Osteoblast (primary cell): ENCODE measurements around the gene SLC25A33. TPM values are rescaled to one million over a fixed set of nuclear protein-coding genes. Genes with fewer than 3 reads are reported as not detected.
"Not testable (repeated sequence)": the region's sequence is repeated elsewhere in the genome, so short reads cannot be mapped to it uniquely, and the experiment has no call there.

ENCODE experiments used
- DNase-seq: peaks from one replicate; pipeline ENCODE4 v3.0.0; 2011; ENCODE audit warnings: low spot score, mixed read lengths; ENCODE audit not compliant: insufficient read length; ENCODE audit errors: missing footprints
- H2AFZ ChIP-seq: 2 replicates; pipeline ENCODE4 v1.6.0; 2011; ENCODE audit warnings: mild to moderate bottlenecking, low read length
- H3K27ac ChIP-seq: 2 replicates; pipeline ENCODE4 v1.5.1; 2011; ENCODE audit warnings: mild to moderate bottlenecking, low read depth, low read length, moderate library complexity
- H3K27me3 ChIP-seq: 2 replicates; pipeline ENCODE4 v1.6.0; 2012; ENCODE audit warnings: mild to moderate bottlenecking, control low read depth, inconsistent platforms, low read length, moderate library complexity; ENCODE audit not compliant: insufficient read depth
- H3K36me3 ChIP-seq: 2 replicates; pipeline ENCODE4 v1.5.1; 2011; ENCODE audit warnings: mild to moderate bottlenecking, low read length, control low read depth, moderate library complexity; ENCODE audit not compliant: insufficient read depth
- H3K4me1 ChIP-seq: 2 replicates; pipeline ENCODE4 v1.5.1; 2011; ENCODE audit warnings: mild to moderate bottlenecking, low read length, control low read depth, moderate library complexity; ENCODE audit not compliant: insufficient read depth
- H3K4me2 ChIP-seq: 2 replicates; pipeline ENCODE4 v1.6.0; 2011; ENCODE audit warnings: mild to moderate bottlenecking, low read length; ENCODE audit not compliant: insufficient read depth
- H3K4me3 ChIP-seq: fragments of 200-600 bp; sonication (generic); 3 replicates; pipeline ENCODE4 v1.5.1; 2012; ENCODE audit warnings: mild to moderate bottlenecking, low read length, inconsistent platforms; ENCODE audit not compliant: insufficient read depth
- H3K79me2 ChIP-seq: 2 replicates; pipeline ENCODE4 v1.6.0; 2012; ENCODE audit warnings: mild to moderate bottlenecking, low read length, control low read depth, inconsistent platforms; ENCODE audit not compliant: insufficient read depth
- H3K9me3 ChIP-seq: 2 replicates; pipeline ENCODE4 v1.5.1; 2011; ENCODE audit warnings: low read depth, low read length, control low read depth
- H4K20me1 ChIP-seq: 2 replicates; pipeline ENCODE4 v1.6.0; 2012; ENCODE audit warnings: mild to moderate bottlenecking, low read length, control low read depth; ENCODE audit not compliant: insufficient read depth
- CTCF ChIP-seq: IDR thresholded peaks from 2 replicates; pipeline ENCODE4 v1.5.1; 2011; ENCODE audit warnings: mild to moderate bottlenecking, low read depth, low read length, moderate library complexity; ENCODE audit errors: extremely low read depth
- total RNA-seq: library from RNA; depleted of rRNA; stranded (reverse); fragments of >200 nt; gene quantifications from 2 replicates; pipeline ENCODE4 v1.2.3, GENCODE V29; 2012

The SLC25A33 gene
- total RNA-seq, 1 donor = 7.2 TPM

GRCh38 chr1:9558946-9559545 is 19.8 kb downstream of the SLC25A33 start:
- Histone ChIP-seq H4K20me1 (peaks cover 7% of the 10 kb centered on the region), H3K4me2 (no peak overlapping the region), H3K4me1 (peaks cover 15% of the 10 kb centered on the region), H3K4me3 (no peak overlapping the region), H2AFZ (no peak overlapping the region), H3K27ac (no peak overlapping the region), H3K79me2 (no peaks in the 10 kb centered on the region), H3K27me3 (no peaks in the 10 kb centered on the region), H3K9me3 (no peaks in the 10 kb centered on the region), H3K36me3 (peaks cover 9% of the 10 kb centered on the region)
- TF ChIP-seq CTCF = no peak
- DNase-seq = no peak

GRCh38 chr1:9559673-9560072 is 20.4 kb downstream of the SLC25A33 start:
- Histone ChIP-seq H3K27me3 (no peaks in the 10 kb centered on the region), H3K4me3 (no peak overlapping the region), H3K4me2 (no peak overlapping the region), H3K36me3 (peaks cover 9% of the 10 kb centered on the region), H3K4me1 (peaks cover 15% of the 10 kb centered on the region), H3K9me3 (no peaks in the 10 kb centered on the region), H4K20me1 (peaks cover 7% of the 10 kb centered on the region), H3K79me2 (no peaks in the 10 kb centered on the region), H2AFZ (no peak overlapping the region), H3K27ac (no peak overlapping the region)
- no peak for TF ChIP-seq CTCF
- no peak for DNase-seq

GRCh38 chr1:9560090-9560489 is 20.8 kb downstream of the SLC25A33 start:
- not testable (repeated sequence) for H3K4me2 ChIP-seq, H3K27me3 ChIP-seq, H3K9me3 ChIP-seq, H3K36me3 ChIP-seq, H4K20me1 ChIP-seq, H3K79me2 ChIP-seq, H3K4me3 ChIP-seq, H3K27ac ChIP-seq, DNase-seq, H2AFZ ChIP-seq
- peaks cover 15% of the 10 kb centered on the region for H3K4me1 ChIP-seq

- Histone ChIP-seq H4K20me1 (peaks cover 4% of the 10 kb centered on the region), H3K79me2 (peaks cover 3% of the 10 kb centered on the region), H3K9me3 (no peaks in the 10 kb centered on the region), H3K27me3 (no peaks in the 10 kb centered on the region), H3K36me3 (peaks cover 3% of the 10 kb centered on the region), H3K4me2 (peak overlapping the region; percentile 42), H3K4me3 (no peak overlapping the region), H3K4me1 (peaks cover 9% of the 10 kb centered on the region), H2AFZ (peak overlapping the region; percentile 36), H3K27ac (peak overlapping the region; percentile 79)
- no peak for TF ChIP-seq CTCF
- DNase-seq = peak; percentile 95
These were observed 22.2 kb downstream of the SLC25A33 start for GRCh38 chr1:9561429-9561828.
